ENCODE results near the gene KTI12.
"Not testable (repeated sequence)": the region's sequence is repeated elsewhere in the genome, so short reads cannot be mapped to it uniquely, and the experiment has no call there.

Gene KTI12

DNA sequence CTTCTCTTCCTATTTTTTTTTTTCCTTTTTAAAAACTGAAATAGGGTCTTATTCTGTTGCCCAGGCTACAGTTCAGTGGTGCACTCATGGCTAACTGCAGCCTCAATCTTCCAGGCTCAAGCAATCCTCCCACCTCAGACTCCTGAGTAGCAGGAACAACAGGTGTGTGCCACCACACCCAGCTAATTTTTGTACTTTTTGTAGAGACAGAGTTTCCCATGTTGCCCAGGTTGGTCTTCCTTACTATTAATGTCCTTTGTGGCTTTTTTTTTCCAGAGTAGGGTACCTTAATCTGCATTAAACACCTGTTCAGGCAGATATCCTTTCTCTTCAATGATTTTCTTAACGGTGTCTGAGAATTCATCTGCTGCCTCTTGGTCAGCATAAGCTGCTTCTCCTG is 4.3 kb upstream of the KTI12 start:
- no peak for DNase-seq (ENCODE audit: low read depth in 2 of 2)

DNA sequence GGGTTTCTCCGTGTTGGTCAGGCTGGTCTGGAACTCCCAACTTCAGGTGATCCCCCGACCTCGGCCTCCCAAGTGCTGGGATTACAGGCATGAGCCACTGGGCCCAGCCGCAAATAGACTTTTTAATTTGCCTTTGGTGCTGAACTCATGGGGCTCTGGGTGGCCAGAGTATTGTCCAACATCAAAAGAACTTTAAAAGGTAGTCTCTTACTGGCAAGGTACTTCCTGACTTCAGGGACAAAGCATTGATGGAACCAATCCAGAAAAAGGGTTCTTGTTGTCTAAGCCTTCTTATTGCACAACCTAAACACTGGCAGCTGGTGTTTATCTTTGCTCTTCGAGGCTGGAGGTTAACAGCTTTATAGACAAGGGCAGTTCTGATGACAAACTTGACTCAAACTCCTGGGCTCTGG is 3.8 kb upstream of the KTI12 start:
- DNase-seq (ENCODE audit: low read depth in 2 of 2), result no peak

DNA sequence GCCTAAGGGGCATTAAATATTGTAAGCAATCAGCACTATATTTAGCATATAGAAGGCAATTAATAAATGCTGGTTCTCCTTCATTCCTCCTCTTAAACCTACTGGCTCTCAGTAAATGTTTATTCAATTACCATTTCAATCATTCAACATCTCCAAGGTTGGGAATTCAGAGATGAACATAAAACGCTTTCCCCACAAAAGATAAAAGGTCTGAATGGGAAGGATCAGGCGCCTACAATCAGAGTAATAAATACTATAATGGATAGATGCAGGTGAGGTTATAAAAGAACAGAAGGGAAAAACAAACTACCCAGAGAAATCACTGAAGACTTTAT is 407 bp upstream of the KTI12 start:
- DNase-seq (ENCODE audit: low read depth in 2 of 2), result no peak

DNA sequence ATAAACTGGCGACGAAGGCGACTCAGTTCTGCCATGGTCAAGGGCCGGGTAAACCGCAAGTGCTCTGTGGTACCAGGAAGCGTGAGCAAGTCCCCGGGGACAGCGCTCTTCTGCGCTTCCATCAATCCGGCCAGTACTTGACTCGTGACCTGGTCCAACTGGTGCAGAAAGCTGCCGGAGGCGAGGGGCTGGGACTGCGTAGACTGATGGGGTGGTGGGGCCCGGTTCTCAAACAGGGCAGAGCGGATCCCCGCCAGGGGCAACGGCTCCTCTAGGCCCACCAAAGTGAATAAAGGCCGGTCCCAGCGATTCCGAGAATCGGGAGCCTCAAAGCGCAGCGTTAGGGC is 852 bp downstream of the KTI12 start:
- peak in 1 of 2 experiments; percentile 5 for DNase-seq (ENCODE audit: low read depth in 2 of 2)

DNA sequence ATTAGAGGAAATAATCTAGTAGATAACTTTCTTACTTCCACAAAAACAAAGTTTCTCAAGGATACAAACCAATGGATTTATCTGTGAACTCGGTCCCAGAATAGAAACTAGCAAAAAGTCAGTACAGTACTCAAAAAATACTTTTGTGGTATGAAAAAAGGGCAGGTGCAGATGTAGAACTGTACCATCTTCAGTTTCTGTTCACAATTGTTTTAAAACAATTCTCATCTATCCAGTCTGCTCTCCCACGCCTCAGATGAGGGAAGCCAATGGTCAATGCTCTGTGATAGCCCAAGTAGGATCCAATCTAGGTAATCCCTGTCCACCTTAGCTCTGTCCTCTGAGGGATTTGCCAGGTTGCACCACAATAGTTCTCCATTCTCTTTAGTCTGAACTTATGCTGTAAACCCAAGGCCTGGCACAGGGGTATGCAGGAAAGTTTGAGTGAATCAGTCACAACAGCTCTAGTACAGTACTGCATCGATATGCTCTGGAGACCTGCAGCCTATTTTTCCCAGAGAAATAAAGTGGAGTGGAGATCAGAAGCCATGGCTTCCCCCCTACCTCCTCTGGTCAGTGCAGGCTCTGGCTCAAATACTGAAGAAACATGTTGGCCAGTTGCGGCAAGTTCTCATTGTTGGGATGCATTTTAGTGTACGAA is 1.4 kb downstream of the KTI12 start:
- DNase-seq (ENCODE audit: low read depth in 2 of 2), result no peak

DNA sequence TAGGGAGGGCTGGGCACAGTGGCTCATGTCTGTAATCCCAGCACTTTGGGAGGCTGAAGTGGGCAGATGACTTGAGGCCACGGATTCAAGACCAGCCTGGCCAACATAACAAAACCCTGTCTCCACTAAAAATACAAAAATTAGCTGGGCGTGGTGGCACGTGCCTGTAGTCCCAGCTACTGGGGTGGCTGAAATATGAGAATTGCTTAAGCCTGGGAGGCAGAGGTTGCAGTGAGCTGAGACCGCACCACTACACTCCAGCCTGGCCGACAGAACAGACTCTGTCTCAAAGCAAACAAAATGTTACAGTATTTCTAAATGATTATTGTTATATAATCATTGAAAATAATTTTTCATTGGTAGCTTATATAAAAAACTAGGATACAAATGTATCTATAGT is 4.8 kb downstream of the KTI12 start:
- not testable (repeated sequence) for DNase-seq (ENCODE audit: low read depth in 2 of 2)

DNA sequence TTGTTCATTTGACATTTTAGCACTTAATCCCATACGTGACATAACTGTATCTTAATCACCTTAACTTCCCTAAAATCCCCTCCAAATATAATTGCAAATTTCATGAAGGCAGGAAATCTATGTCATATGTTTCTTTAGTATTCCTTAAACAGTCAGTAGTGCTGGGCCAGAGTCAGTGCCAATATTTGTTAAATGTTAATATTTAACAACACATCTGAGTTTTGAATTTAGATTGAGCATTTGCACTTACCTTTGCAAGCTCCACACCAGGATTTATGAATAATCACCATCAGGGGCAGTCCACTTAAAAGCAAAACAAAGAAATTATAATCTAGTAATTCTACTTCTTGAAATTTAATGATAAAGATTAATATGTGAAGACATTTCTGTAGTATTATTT is 5.3 kb downstream of the KTI12 start:
- no peak for DNase-seq (ENCODE audit: low read depth in 2 of 2)

DNA sequence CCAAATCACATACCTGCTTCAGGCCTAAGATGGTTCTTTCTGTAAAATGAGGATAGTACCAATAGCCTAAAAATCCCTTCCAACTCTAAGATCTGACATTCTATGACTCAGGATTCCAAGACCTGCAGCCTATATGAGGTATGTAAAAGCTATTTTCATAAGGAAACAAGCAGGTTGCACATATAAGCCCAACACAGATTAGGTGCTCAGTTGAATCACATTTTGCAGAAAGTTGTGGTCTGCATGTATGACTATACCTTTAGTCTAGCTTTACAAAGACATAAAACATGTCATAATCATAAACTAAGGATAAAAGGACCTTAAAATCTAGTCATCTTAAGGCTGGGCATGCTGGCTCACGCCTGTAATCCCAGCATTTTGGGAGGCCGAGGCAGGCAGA is 7.3 kb downstream of the KTI12 start:
- DNase-seq (ENCODE audit: low read depth in 2 of 2), result no peak

DNA sequence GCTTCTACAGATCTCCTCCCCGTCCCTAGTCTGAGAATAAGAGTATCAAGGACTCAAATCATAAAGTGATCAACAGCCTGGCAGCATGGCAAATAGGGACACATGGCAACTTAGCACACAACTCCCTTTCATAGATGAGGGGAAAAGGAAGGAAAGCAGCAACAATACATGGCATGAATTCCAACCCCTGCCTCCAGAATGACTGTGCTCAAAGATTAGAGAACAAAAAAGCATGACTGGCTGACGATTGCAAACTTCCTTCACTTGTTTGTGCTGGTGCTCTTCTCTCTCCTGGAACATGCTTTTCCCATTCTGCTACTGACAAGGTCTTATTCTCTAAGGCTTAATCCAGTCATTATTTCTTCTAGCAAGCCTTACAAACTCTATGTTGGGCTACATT is 11.5 kb downstream of the KTI12 start:
- no peak for DNase-seq (ENCODE audit: low read depth in 2 of 2)

DNA sequence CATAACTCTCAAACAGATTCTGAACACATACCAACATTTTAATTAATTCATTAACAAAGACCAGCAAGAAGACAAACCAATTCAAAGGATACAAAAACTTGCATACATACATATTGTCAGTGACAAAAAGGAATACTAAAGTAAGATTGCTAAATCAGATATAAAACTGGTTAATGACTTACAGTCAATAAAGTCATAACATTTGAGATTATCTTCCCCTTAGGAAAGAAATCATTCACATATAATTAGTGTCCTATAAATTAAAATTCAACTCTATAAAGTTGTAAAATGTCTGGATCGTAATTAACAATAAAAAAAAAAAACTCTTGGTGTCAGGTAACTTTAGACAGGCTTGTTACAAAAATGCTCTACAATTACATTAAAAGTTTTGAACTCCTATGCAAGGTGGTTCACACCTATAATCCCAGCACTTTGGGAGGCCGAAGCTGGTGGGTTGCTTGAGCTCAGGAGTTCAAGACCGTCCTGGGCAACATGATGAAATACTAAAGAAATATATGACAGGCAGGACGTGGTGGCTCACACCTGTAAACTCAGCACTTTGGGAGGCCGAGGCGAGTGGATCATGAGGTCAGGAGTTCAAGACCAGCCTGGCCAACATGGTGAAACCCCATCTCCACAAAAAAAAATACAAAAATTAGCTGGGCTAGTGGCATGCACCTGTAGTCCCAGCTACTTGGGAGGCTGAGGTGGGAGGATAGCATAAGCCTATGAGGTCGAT is 25.4 kb downstream of the KTI12 start:
- no peak for DNase-seq (ENCODE audit: low read depth in 2 of 2)

DNA sequence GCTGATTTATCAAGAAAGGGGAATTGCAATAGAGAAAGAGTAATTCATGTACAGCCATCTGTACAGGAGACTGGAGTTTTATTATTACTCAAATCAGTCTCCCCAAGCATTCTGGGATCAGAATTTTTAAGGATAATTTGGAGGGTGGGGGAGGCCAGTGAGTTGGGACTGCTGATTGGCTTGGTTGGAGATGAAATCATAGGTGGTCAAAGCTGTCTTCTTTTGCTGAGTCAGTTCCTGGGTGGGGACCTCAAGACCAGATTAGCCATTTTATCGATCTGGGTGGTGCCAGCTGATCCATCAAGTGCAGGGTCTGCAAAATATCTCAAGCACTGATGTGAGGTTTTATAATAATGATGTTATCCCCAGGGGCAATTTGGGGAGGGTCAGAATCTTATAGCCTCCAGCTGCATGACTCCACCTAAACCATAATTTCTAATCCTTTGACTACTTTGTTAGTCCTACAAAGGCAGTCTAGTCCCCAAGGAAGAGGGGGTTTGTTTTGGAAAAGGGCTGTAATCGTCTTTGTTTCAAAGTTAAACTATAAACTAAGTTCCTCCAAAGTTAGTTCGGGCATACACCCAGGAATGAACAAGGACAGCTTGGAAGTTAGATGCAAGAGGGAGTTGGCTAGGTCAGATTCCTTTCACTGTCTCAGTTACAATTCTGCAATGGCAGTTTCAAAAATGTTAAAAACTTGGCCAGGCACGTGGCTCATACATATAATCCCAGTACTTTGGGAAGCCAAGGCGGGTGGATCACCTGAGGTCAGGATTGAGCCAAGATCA is 26.2 kb downstream of the KTI12 start:
- no peak for DNase-seq (ENCODE audit: low read depth in 2 of 2)

DNA sequence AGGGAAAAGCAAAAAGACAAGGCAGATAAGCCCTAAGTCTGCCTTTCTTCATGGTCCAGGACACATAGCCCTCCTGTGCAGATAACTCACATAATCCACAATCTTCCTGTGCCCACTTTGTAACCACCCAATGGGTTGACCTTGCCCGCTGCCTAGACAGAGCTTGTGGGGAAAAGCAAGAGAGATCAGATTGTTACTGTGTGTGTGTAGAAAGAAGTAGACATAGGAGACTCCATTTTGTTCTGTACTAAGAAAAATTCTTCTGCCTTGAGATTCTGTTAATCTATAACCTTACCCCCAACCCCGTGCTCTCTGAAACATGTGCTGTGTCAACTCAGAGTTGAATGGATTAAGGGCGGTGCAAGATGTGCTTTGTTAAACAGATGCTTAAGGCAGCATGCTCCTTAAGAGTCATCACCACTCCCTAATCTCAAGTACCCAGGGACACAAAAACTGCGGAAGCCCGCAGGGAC is 27.5 kb downstream of the KTI12 start:
- DNase-seq (ENCODE audit: low read depth in 2 of 2), result not testable (repeated sequence)

DNA sequence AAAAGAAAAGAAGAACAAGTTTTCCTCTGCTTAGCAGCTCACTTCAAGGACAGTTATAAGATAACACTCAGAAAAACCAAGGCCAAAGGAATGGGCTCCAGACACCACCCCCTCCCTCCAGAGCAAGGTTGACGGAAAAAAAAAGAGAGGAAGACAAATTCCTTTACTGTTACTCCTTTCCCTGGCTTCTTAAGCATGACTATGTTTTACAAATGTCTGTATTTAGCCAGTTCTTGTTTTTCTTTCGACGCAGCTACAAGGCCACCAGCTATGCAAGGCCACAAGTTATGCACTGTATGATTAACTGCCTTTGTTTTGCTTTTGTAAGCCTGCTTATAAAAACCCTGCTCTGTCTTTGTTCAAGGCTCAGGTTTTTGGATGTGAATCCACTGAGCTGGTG is 28.1 kb downstream of the KTI12 start:
- not testable (repeated sequence) for DNase-seq (ENCODE audit: low read depth in 2 of 2)

DNA sequence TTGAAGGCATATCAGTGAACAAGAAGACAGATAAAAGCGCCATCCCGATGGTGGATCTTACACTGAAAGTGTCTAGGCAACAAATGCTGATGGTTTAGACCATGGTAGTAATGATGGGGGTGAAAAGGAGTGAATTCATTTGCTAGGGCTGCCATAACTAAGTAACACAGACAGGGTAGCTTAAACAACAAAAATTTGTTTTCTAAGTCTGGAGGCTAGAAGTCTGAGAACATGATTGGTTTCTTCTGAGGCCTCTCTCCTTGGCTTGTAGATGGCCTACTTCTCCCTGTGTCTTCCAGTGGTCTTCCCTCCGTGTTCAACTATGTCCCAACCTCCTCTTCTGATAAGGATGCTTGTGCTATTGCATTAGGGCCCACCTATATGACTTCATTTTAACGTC is 29.7 kb downstream of the KTI12 start:
- no peak for DNase-seq (ENCODE audit: low read depth in 2 of 2)

DNA sequence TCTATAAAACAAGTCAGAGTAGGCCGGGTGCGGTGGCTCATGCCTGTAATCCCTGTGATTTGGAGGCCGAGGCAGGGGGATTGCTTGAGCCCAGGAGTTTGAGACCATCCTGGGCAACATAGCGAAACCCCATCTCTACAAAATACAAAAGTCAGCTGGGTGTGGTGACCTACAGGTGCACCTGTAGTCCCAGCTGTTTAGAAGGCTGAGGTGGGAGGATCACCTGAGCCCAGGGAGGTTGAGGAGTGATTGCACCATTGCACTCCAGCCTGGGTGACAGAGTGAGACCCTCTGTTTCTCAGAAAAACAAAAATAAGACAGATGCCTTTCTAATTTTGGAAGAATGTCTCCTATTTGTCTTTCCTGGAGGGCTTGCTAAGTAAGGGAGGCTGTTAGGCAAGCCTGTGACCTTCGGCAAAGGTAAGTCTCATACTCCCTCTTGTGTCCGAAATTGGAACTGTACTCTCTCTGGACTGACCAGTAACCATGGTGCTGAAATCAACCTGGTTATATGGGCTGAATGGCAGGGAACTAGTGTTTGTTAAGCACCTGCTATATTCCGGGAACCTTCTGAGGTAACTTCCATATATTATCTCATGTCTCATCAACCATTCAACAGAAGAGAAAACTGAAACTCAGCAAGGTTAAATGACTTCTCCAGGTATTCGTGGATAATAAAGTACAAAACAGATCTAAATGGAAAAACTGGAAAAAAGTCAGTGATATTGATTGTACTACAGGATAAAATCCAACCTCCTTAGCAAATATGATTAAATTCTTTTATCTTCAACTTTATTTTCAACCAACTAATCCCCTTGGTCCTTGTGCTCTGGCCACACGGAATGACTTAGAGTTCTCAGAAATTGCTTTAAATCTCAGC is 31.3 kb downstream of the KTI12 start:
- DNase-seq (ENCODE audit: low read depth in 2 of 2), result no peak

DNA sequence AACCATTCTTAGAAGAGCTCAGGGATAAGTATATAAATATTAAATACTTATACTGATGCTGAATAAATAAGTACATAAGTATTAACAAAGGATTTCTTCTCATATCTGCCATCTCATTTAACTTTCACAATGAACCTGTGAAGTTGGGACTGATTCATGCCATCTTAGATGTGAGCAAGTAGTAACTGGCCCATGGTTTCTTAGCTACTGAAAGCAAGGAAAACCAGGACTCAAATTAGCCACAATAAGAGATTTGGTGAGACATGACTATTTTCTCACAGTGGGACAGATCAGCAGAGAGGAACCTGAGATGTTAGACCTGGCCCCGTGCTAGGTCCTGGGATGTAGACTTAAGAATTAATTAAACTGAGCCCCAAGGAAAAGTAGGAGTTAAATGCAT is 34.9 kb downstream of the KTI12 start:
- DNase-seq (ENCODE audit: low read depth in 2 of 2), result no peak

DNA sequence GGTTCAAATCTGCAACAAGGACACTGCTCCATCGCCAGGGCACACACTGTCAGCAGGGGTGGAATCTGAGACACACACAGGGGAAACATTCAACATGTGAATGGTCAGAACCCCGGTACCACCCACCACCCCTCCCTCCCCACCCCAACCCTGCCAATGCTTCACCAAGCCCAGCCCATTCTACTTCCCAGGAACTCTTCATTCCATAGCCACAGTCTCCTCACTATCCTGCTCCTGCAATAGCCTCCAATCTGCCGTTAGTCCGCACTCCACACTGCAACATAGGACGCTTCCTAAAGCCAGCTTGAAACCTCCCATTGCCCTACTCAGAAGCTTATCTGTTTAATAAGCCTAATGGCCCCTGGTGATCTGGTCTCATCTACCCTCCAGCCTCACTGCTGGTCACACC is 35.6 kb downstream of the KTI12 start:
- no peak for DNase-seq (ENCODE audit: low read depth in 2 of 2)

DNA sequence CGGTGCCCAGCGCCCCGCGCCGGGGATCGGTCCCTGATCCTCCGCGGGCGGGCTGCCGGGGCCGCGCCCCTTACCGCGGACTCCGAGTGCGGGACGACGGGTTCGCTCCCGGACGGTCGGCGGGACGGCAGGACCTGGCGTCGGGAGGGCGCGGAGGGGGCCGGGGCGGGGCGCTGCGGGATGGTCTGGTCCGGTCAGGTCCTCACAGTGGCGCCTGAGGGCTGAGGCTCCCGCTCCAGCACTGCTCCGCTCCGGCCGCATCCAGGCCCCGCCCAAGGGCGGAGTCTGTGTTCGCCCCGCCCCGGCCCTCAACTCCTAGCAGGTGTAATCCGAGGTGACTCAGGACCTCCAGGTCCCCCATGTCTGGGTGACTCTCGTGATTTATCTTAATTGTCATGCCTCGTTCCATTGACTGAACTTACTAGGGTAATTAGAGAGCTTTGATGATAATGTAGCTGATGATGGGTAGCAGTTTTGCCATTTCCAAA is 43.1 kb downstream of the KTI12 start, which contains the start of gene RAB3B:
Gene RAB3B (minus strand): TSS at position 223 of the 488 bp plus-strand sequence. CDS start 13,583 bp downstream, outside the sequence.
- DNase-seq (ENCODE audit: low read depth in 2 of 2), result peak; percentile 63 to 78

DNA sequence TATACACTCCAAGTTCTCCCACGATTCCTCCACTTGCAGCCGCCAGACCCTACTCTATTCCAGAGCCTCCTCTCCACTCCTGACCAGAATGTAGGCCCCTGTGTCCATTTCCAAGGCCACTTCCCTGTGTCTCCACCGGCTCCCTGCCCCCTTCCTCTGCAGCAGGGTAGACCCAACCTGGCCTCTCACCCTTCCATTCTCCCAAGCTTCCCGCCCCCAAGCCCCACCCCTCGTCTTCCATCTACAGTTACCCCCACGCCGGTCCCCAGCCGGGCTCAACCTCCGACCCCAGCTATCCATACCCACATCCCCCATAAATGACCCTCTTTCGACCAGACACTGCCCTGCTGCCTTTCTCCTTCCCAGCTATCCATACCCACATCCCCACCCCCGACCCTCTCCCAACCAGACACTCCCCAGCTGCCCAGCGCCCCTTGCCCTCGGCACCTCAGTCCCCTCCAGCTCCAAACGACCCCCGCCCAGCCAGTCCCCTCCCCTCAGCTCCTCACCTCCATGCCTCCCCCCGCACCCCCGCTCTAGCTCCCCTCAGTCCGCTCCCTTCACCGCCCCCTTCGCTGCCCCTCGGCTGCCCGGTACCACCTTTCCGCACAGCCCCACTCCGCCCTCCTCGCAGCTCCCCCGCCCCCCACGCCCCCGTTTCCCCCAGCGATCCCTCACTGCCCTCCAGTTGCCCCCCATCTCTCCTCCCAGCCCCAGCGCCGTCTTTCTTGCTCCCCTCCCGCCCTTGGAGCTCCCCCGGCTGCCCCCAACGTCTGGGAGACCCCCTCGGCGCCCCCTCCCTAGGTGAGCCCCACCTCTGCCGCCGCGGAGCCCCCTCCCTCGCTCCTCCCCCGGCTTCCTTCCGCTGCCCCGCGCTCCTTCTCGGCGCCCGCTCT is 43.8 kb downstream of the KTI12 start:
- no peak for DNase-seq (ENCODE audit: low read depth in 2 of 2)

DNA sequence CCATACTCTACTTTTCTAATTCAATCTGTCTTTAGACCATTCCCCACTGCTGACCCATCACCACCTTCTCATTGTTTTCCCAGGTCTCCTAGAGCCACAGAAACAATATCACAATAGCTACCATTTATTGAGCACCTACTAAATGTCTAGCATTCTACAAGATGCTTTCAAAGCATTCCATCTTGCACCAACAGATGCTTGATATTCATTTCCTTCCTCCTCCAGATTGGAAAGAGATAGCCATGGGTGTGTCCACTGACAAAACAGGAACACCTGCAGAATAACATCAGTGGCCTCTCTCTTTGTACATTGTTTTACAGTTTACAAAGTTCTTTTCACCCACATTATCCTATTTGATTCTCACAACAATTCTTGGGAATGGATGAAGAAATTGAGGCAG is 45.4 kb downstream of the KTI12 start:
- no peak for DNase-seq (ENCODE audit: low read depth in 2 of 2)

DNA sequence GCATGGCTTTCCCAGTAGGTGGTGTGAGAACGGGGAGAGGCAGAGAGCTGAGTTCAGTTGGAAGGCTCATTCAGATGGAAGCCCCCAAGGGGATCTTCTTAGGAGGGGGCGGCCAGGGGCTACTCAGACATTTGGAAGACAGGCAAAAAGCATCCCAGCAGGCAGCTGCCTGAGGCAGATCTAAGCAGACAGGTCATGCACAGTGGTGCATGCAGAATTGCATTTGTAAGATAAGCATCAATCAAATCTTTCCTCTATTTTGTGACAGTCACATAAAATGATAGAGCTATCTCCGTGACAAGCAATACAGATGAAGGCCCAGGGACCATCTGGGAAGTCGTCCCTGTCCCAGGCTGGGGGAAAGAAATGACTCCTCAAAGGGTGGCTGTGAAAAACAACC is 46.9 kb downstream of the KTI12 start:
- no peak for DNase-seq (ENCODE audit: low read depth in 2 of 2)

All from stimulated activated CD4-positive, alpha-beta T cell treated with anti-CD3 and anti-CD28 coated beads, Interleukin-12 subunit alpha, Interleukin-12 subunit beta, amount 100 ng/mL, for 24 hours (primary cell).